ENCODE results near the gene FMN2.
"Not testable (repeated sequence)": the region's sequence is repeated elsewhere in the genome, so short reads cannot be mapped to it uniquely, and the experiment has no call there.

The FMN2 gene

GRCh38 chr1:240322943-240323342 is 231.3 kb downstream of the FMN2 start:
- DNase-seq = no peak

GRCh38 chr1:240328382-240328781 is 236.7 kb downstream of the FMN2 start:
- not testable (repeated sequence) for DNase-seq

GRCh38 chr1:240329443-240329842 is 237.8 kb downstream of the FMN2 start:
- no peak for DNase-seq

GRCh38 chr1:240332672-240333071 is 241.0 kb downstream of the FMN2 start:
- no peak for DNase-seq

- DNase-seq = no peak
Measured at GRCh38 chr1:240337781-240338180, 246.1 kb downstream of the FMN2 start.

- DNase-seq = no peak
Measured at GRCh38 chr1:240338837-240339236, 247.2 kb downstream of the FMN2 start.

GRCh38 chr1:240341365-240342250 is 249.9 kb downstream of the FMN2 start:
- no peak for DNase-seq

GRCh38 chr1:240342251-240342625 is 250.6 kb downstream of the FMN2 start:
- DNase-seq = no peak

GRCh38 chr1:240343045-240343444 is 251.4 kb downstream of the FMN2 start:
- DNase-seq = no peak

GRCh38 chr1:240343966-240344365 is 252.3 kb downstream of the FMN2 start:
- DNase-seq = no peak

GRCh38 chr1:240344918-240345317 is 253.2 kb downstream of the FMN2 start:
- DNase-seq = no peak

- DNase-seq = no peak
Measured at GRCh38 chr1:240349695-240350094, 258.0 kb downstream of the FMN2 start.

- no peak for DNase-seq
Measured at GRCh38 chr1:240350910-240351331, 259.2 kb downstream of the FMN2 start.

GRCh38 chr1:240351690-240352089 is 260.0 kb downstream of the FMN2 start:
- DNase-seq = no peak

- no peak for DNase-seq
Measured at GRCh38 chr1:240352769-240353168, 261.1 kb downstream of the FMN2 start.

- no peak for DNase-seq
Measured at GRCh38 chr1:240356568-240356967, 264.9 kb downstream of the FMN2 start.

GRCh38 chr1:240362046-240362445 is 270.4 kb downstream of the FMN2 start:
- no peak for DNase-seq

GRCh38 chr1:240362826-240363225 is 271.1 kb downstream of the FMN2 start:
- DNase-seq = no peak

GRCh38 chr1:240363315-240363714 is 271.6 kb downstream of the FMN2 start:
- DNase-seq = no peak

- no peak for DNase-seq
Measured at GRCh38 chr1:240363914-240364313, 272.2 kb downstream of the FMN2 start.

GRCh38 chr1:240366636-240367035 is 275.0 kb downstream of the FMN2 start:
- DNase-seq = no peak

- DNase-seq = no peak
Measured at GRCh38 chr1:240385551-240385950, 293.9 kb downstream of the FMN2 start.

GRCh38 chr1:240385985-240386978 is 294.6 kb downstream of the FMN2 start:
- DNase-seq = no peak

GRCh38 chr1:240387051-240387450 is 295.4 kb downstream of the FMN2 start:
- no peak for DNase-seq

All from CD4-positive, alpha-beta T cell treated with Interleukin-17A for 4 hours (primary cell).